ENCODE measurements around the gene KCNH1. TPM values are rescaled to one million over a fixed set of nuclear protein-coding genes. Genes with fewer than 3 reads are reported as not detected.

The KCNH1 gene
- polyA plus RNA-seq, 1 of the 3 experiments (the other 2 are of a cell fraction): 0.08 TPM

DNA sequence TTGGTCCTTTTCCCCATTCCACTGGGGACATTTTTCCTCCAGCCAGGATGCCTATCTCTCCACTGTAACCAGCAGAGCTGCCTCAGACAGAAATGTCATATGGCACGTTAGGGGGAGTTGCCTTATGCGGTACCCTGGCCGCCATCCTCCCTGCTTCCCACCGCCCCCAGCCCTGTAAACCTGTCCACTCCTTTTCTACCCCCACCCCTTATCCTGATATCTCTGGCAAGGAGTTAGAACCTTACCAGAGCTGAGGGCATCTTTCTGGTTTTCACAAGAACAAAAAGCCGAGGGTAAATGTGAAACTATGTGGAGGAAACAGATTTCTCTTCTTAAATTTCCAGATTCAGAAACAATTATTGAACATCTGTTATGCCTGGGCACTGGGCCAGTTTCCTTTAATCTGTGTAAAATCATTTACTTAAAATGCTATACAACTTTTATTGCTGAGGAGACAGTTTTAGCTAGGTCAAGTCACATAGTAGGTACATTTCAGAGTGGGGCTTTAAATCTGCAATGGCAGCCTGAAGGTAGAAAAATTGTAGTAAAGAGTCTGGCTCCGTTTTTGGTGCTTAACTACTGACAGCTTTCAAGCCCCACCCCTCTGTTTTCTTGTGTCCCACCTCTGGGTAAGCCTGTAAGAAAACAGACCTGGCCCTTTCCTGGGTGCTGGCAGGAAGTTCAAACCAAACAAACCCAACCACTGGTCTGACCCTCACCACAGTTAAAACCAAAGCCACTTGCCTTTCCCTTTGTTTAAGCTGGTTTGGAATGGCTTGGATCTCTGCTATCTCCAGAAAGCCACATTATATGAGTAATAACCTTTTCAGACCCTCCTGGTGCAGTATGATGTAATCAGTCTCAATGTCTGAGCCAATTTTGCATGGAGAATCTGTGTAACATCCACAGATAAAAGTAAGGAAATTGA, 486.3 kb downstream of the KCNH1 start (continued):
- TF ChIP-seq MEF2A (IDR thresholded peaks at IDR 0.05; ENCODE audit: borderline replicate concordance, low read depth) (no peak), TAF1 (IDR thresholded peaks at IDR 0.05; ENCODE audit: borderline replicate concordance, low read depth, low read length) (no peak), RXRA (IDR thresholded peaks at IDR 0.05; ENCODE audit: borderline replicate concordance, low read depth) (no peak), EP300 (IDR thresholded peaks at IDR 0.05; ENCODE audit: borderline replicate concordance in 1 of 2, low read depth in 1 of 2, low read length in 1 of 2) (peak in 1 of 2 experiments; percentile 35; a peak in 2 of 4 replicates), MAX (IDR thresholded peaks at IDR 0.05; ENCODE audit: low read depth) (no peak), EZH2phosphoT487 (IDR thresholded peaks at IDR 0.05; ENCODE audit: borderline replicate concordance, low read depth) (no peak)

DNA sequence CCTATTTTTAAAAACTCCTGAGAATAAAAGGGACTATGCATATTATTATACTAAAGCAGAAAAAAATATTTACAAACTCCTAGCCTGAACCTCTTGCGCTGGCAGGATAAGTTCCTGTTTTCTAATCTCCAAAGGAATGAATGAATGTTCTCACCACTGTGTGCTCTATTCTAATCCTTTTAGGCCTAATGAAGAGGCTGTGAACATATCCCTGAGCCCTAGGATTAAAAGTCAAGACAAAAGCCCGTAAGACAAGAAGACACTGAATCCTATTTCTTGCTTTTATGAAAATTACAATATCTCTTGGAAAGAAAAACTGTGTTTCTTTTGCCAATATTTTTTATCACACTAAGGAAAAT, 487.7 kb downstream of the KCNH1 start:
- Histone ChIP-seq H3K9ac (no peak overlapping the region), H3K27me3 (ENCODE audit: insufficient read depth) (no peaks in the 10 kb centered on the region), H3K9me3 (no peaks in the 10 kb centered on the region), H3K27ac (ENCODE audit: low read depth in 2 of 2, low read length in 1 of 2) (no peak overlapping the region), H4K20me1 (ENCODE audit: insufficient read depth) (no peaks in the 10 kb centered on the region), H3K9me2 (no peaks in the 10 kb centered on the region), H3K4me2 (no peak overlapping the region), H2AFZ (ENCODE audit: low read depth) (no peak overlapping the region), H3K4me1 (ENCODE audit: control insufficient read depth in 1 of 2, insufficient read depth in 2 of 2, low read depth in 1 of 2, low read length in 1 of 2) (peaks cover 9 to 18% of the 10 kb centered on the region in 2 experiments; a peak in 3 of 4 replicates), H3K36me3 (replicated peaks in 1 of 2; ENCODE audit: control insufficient read depth in 1 of 2, insufficient read depth in 2 of 2, low read length in 1 of 2) (no peaks in the 10 kb centered on the region), H3K79me2 (ENCODE audit: insufficient read depth) (no peaks in the 10 kb centered on the region), H3F3A (replicated peaks; ENCODE audit: insufficient read depth) (no peaks in the 10 kb centered on the region), H3K4me3 (ENCODE audit: low read depth in 2 of 2, low read length in 1 of 2) (no peak overlapping the region)
- ChIA-PET POLR2A (no interaction called here), CTCF (interaction anchor here (1.5 to 2.1 kb wide), 2 partner anchors 9 to 488 kb away, joined by 4 to 5 read pairs; partner anchors contain the start of gene KCNH1)
- TF ChIP-seq TEAD4 (IDR thresholded peaks at IDR 0.05; ENCODE audit: borderline replicate concordance, insufficient read depth) (no peak), NRF1 (IDR thresholded peaks at IDR 0.05; ENCODE audit: low read depth, low read length) (no peak), EP300 (IDR thresholded peaks at IDR 0.05; ENCODE audit: borderline replicate concordance in 1 of 2, low read depth in 1 of 2, low read length in 1 of 2) (no peak), NFIC (IDR thresholded peaks at IDR 0.05; ENCODE audit: borderline replicate concordance) (no peak), RCOR1 (IDR thresholded peaks at IDR 0.05; ENCODE audit: low read length) (no peak), USF1 (IDR thresholded peaks at IDR 0.05; ENCODE audit: borderline replicate concordance, low read depth) (no peak), GABPA (IDR thresholded peaks at IDR 0.05; ENCODE audit: low read depth) (no peak), SMC3 (IDR thresholded peaks at IDR 0.05; ENCODE audit: low read depth, low read length) (no peak), RAD21 (IDR thresholded peaks at IDR 0.05; ENCODE audit: low read length) (no peak), TAF1 (IDR thresholded peaks at IDR 0.05; ENCODE audit: borderline replicate concordance, low read depth, low read length) (no peak), MEF2A (IDR thresholded peaks at IDR 0.05; ENCODE audit: borderline replicate concordance, low read depth) (no peak), EZH2phosphoT487 (IDR thresholded peaks at IDR 0.05; ENCODE audit: borderline replicate concordance, low read depth) (no peak), MAX (IDR thresholded peaks at IDR 0.05; ENCODE audit: low read depth) (no peak), PBX3 (IDR thresholded peaks at IDR 0.05) (no peak)
- TF ChIP-seq, protein P1, sequence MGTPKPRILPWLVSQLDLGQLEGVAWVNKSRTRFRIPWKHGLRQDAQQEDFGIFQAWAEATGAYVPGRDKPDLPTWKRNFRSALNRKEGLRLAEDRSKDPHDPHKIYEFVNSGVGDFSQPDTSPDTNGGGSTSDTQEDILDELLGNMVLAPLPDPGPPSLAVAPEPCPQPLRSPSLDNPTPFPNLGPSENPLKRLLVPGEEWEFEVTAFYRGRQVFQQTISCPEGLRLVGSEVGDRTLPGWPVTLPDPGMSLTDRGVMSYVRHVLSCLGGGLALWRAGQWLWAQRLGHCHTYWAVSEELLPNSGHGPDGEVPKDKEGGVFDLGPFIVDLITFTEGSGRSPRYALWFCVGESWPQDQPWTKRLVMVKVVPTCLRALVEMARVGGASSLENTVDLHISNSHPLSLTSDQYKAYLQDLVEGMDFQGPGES (IDR thresholded peaks at IDR 0.05; ENCODE audit: low read depth, low read length): no peak
- WGBS (ENCODE audit: low lambda C conversion rate): 97% methylated on average over 2 of the region's 2 CpGs
- no peak for DNase-seq
